WERI-Rb-1 (cell line): Measurements from ENCODE around the gene RAD51B.

ENCODE experiments used
- DNase-seq: peaks from one replicate; pipeline ENCODE4 v3.0.0-alpha.2; 2020
- H3K27ac ChIP-seq: fragments of 250-450 bp; sonication (Bioruptor Pico); 2 replicates; pipeline ENCODE4 v1.5.1; 2020; ENCODE audit warnings: mild to moderate bottlenecking, moderate library complexity
- H3K27me3 ChIP-seq: fragments of 250-450 bp; sonication (Bioruptor Pico); 2 replicates; pipeline ENCODE4 v1.5.1; 2021; ENCODE audit warnings: mild to moderate bottlenecking, low read depth, moderate library complexity; ENCODE audit not compliant: insufficient read depth, severe bottlenecking
- H3K36me3 ChIP-seq: fragments of 250-450 bp; sonication (Bioruptor Pico); 2 replicates; pipeline ENCODE4 v1.5.1; 2020; ENCODE audit warnings: mild to moderate bottlenecking, moderate library complexity
- H3K4me3 ChIP-seq: 2 replicates; pipeline ENCODE4 v1.5.1; 2011; ENCODE audit warnings: low read depth, mild to moderate bottlenecking, control low read depth, low read length
- H3K9me3 ChIP-seq: fragments of 250-450 bp; sonication (Bioruptor Pico); 2 replicates; pipeline ENCODE4 v1.5.1; 2021; ENCODE audit warnings: mild to moderate bottlenecking, moderate library complexity; ENCODE audit not compliant: severe bottlenecking
- CTCF ChIP-seq: IDR thresholded peaks from 2 replicates; pipeline ENCODE4 v1.5.1; 2011; ENCODE audit warnings: low read depth, mild to moderate bottlenecking, control low read depth, inconsistent platforms, low read length

The RAD51B gene

GRCh38 chr14:68723808-68724268 lies 904.3 kb downstream of the RAD51B start:
- no peaks in the 10 kb centered on the region for H3K36me3 ChIP-seq
- no peak for TF ChIP-seq CTCF
- H3K27ac ChIP-seq: no peak overlapping the region
- no peak overlapping the region for H3K4me3 ChIP-seq
- DNase-seq: no peak
- H3K9me3 ChIP-seq: no peaks in the 10 kb centered on the region
- H3K27me3 ChIP-seq: no peaks in the 10 kb centered on the region

- Histone ChIP-seq H3K36me3 (no peaks in the 10 kb centered on the region), H3K27ac (no peak overlapping the region), H3K4me3 (no peak overlapping the region), H3K9me3 (no peaks in the 10 kb centered on the region), H3K27me3 (no peaks in the 10 kb centered on the region)
- no peak for DNase-seq
- no peak for TF ChIP-seq CTCF
Measured at GRCh38 chr14:68724914-68725313, 905.3 kb downstream of the RAD51B start.

GRCh38 chr14:68726093-68726695 lies 906.6 kb downstream of the RAD51B start:
- no peak for DNase-seq
- no peaks in the 10 kb centered on the region for H3K27me3 ChIP-seq
- no peak overlapping the region for H3K4me3 ChIP-seq
- H3K9me3 ChIP-seq: no peaks in the 10 kb centered on the region
- no peak overlapping the region for H3K27ac ChIP-seq
- no peaks in the 10 kb centered on the region for H3K36me3 ChIP-seq
- no peak for TF ChIP-seq CTCF

GRCh38 chr14:68727315-68728047 lies 907.9 kb downstream of the RAD51B start:
- DNase-seq: no peak
- no peak for TF ChIP-seq CTCF
- Histone ChIP-seq H3K9me3 (no peaks in the 10 kb centered on the region), H3K4me3 (no peak overlapping the region), H3K36me3 (no peaks in the 10 kb centered on the region), H3K27me3 (no peaks in the 10 kb centered on the region), H3K27ac (no peak overlapping the region)

GRCh38 chr14:68728342-68729106 lies 908.9 kb downstream of the RAD51B start:
- Histone ChIP-seq H3K4me3 (no peak overlapping the region), H3K36me3 (no peaks in the 10 kb centered on the region), H3K9me3 (no peaks in the 10 kb centered on the region), H3K27me3 (no peaks in the 10 kb centered on the region), H3K27ac (no peak overlapping the region)
- TF ChIP-seq CTCF: no peak
- no peak for DNase-seq
